ENCODE data around the gene HEXD.

GRCh38 chr17:82483836-82484235, 65.7 kb downstream of the HEXD start:
- TF ChIP-seq YY1 (IDR thresholded peaks at IDR 0.05; ENCODE audit: insufficient read depth, insufficient read length) = no peak
- no peak for TF ChIP-seq ZNF274 (IDR thresholded peaks at IDR 0.05; ENCODE audit: low read depth, low read length)

Data from NT2/D1 (cell line).